GM12873 (cell line): Measurements from ENCODE around the gene SPTSSB.

Experiments
- CTCF ChIP-seq: IDR thresholded peaks from 2 replicates; pipeline ENCODE4 v1.5.1; 2012; ENCODE audit warnings: low read depth, mild to moderate bottlenecking, moderate library complexity, low read length, control low read depth; ENCODE audit not compliant: insufficient read depth; ENCODE audit errors: missing control alignments

Gene SPTSSB

GRCh38 chr3:161348796-161349400 lies 22.4 kb downstream of the SPTSSB start:
- TF ChIP-seq CTCF = no peak

- TF ChIP-seq CTCF = no peak
These were observed 23.6 kb downstream of the SPTSSB start for GRCh38 chr3:161347726-161348125.

- no peak for TF ChIP-seq CTCF
These were observed 26.3 kb downstream of the SPTSSB start for GRCh38 chr3:161345023-161345422.

GRCh38 chr3:161343986-161344385 lies 27.3 kb downstream of the SPTSSB start:
- no peak for TF ChIP-seq CTCF

GRCh38 chr3:161343540-161343939 lies 27.8 kb downstream of the SPTSSB start:
- TF ChIP-seq CTCF = no peak

- no peak for TF ChIP-seq CTCF
These were observed 28.7 kb downstream of the SPTSSB start for GRCh38 chr3:161342629-161343028.

- TF ChIP-seq CTCF = no peak
These were observed 31.5 kb downstream of the SPTSSB start for GRCh38 chr3:161339517-161340500.
